WTC11 (cell line): ENCODE measurements around the gene MZF1. TPM values are rescaled to one million over a fixed set of nuclear protein-coding genes. Genes with fewer than 3 reads are reported as not detected.
A peak's percentile ranks its signal among the peaks of the same experiment; 100 is the strongest.

Experiments used
- ATAC-seq: fragments of 200-7000 bp; cut with Tn5 transposase; 2 replicates; pipeline ENCODE4 v1.10.0; 2021; ENCODE audit warnings: mild to moderate bottlenecking, moderate library complexity
- CTCF ChIA-PET: fragments of 300-600 bp; sonication (Branson Sonifier 250); formaldehyde crosslinking; loops from one replicate; lab custom pipeline; 2021; ENCODE audit warnings: antibody characterized with exemption; lab: Charles Lee
- POLR2A ChIA-PET: fragments of 350-600 bp; sonication (Branson Sonifier 250); formaldehyde crosslinking; loops from one replicate; lab custom pipeline; 2021; ENCODE audit warnings: antibody characterized with exemption; lab: Charles Lee
- DNase-seq: peaks from one replicate; pipeline ENCODE4 v3.0.0; 2021; ENCODE audit warnings: low spot score
- H3K27ac Mint-ChIP-seq: 2 replicates; pipeline ENCODE4 v1.8.0; 2021; ENCODE audit warnings: mixed read lengths
- H3K27me3 Mint-ChIP-seq: 2 replicates; pipeline ENCODE4 v1.8.0; 2021; ENCODE audit warnings: low read depth, mild to moderate bottlenecking, moderate library complexity, mixed read lengths
- H3K36me3 Mint-ChIP-seq: 2 replicates; pipeline ENCODE4 v1.8.0; 2021; ENCODE audit warnings: mixed read lengths
- H3K4me1 Mint-ChIP-seq: 2 replicates; pipeline ENCODE4 v1.8.0; 2022; ENCODE audit warnings: mixed read lengths
- H3K4me3 Mint-ChIP-seq: 2 replicates; pipeline ENCODE4 v1.8.0; 2021; ENCODE audit warnings: mild to moderate bottlenecking, moderate library complexity, mixed read lengths
- H3K9me3 Mint-ChIP-seq: 2 replicates; pipeline ENCODE4 v1.8.0; 2021; ENCODE audit warnings: mixed read lengths
- CREB1 ChIP-seq: sonication (generic); formaldehyde crosslinking; IDR thresholded peaks from 2 replicates; pipeline ENCODE4 v1.8.0; 2023; ENCODE audit warnings: mild to moderate bottlenecking, missing genetic modification reagents
- ELF4 ChIP-seq: sonication (generic); formaldehyde crosslinking; IDR thresholded peaks from 2 replicates; pipeline ENCODE4 v1.8.1; 2022; ENCODE audit warnings: low read depth, mild to moderate bottlenecking, moderate library complexity, missing genetic modification reagents
- EMX1 ChIP-seq: fragments of 250-450 bp; sonication (Bioruptor Pico); IDR thresholded peaks from 2 replicates; pipeline ENCODE4 v1.8.0; 2021; ENCODE audit warnings: mild to moderate bottlenecking
- ETV6 ChIP-seq: sonication (generic); formaldehyde crosslinking; IDR thresholded peaks from 2 replicates; pipeline ENCODE4 v1.8.1; 2022; ENCODE audit warnings: mild to moderate bottlenecking, missing genetic modification reagents
- FOXP1 ChIP-seq: sonication (generic); formaldehyde crosslinking; IDR thresholded peaks from 2 replicates; pipeline ENCODE4 v1.8.0; 2022; ENCODE audit warnings: missing genetic modification reagents, mild to moderate bottlenecking, moderate library complexity, borderline replicate concordance
- GABPB1 ChIP-seq: sonication (generic); formaldehyde crosslinking; IDR thresholded peaks from 2 replicates; pipeline ENCODE4 v1.8.1; 2023; ENCODE audit warnings: mild to moderate bottlenecking, missing genetic modification reagents
- GRHL2 ChIP-seq: fragments of 250-450 bp; sonication (Bioruptor Pico); IDR thresholded peaks from 2 replicates; pipeline ENCODE4 v1.8.0; 2022; ENCODE audit warnings: mild to moderate bottlenecking, moderate library complexity; ENCODE audit not compliant: insufficient replicate concordance, severe bottlenecking
- KAT7 ChIP-seq: sonication (generic); formaldehyde crosslinking; IDR thresholded peaks from 2 replicates; pipeline ENCODE4 v1.8.1; 2023; ENCODE audit warnings: missing genetic modification reagents, mild to moderate bottlenecking, borderline replicate concordance
- NFE2L1 ChIP-seq: sonication (generic); formaldehyde crosslinking; IDR thresholded peaks from 2 replicates; pipeline ENCODE4 v1.8.1; 2023; ENCODE audit warnings: missing genetic modification reagents
- NR3C1 ChIP-seq: sonication (generic); formaldehyde crosslinking; conservative IDR thresholded peaks from 2 replicates; pipeline ENCODE4 v1.8.1; 2023; ENCODE audit warnings: low read depth, mild to moderate bottlenecking, missing genetic modification reagents
- OVOL2 ChIP-seq: fragments of 250-450 bp; sonication (Bioruptor Pico); IDR thresholded peaks from 2 replicates; pipeline ENCODE4 v1.9.0; 2021; ENCODE audit warnings: mild to moderate bottlenecking, borderline replicate concordance
- SMAD3 ChIP-seq: sonication (generic); formaldehyde crosslinking; IDR thresholded peaks from 2 replicates; pipeline ENCODE4 v1.8.0; 2022; ENCODE audit warnings: missing genetic modification reagents, mild to moderate bottlenecking, borderline replicate concordance
- SMAD4 ChIP-seq: sonication (generic); formaldehyde crosslinking; IDR thresholded peaks from 2 replicates; pipeline ENCODE4 v1.8.0; 2022; ENCODE audit warnings: mild to moderate bottlenecking, missing genetic modification reagents
- SOX15 ChIP-seq: fragments of 250-450 bp; sonication (Bioruptor Pico); IDR thresholded peaks from 2 replicates; pipeline ENCODE4 v1.9.0; 2021; ENCODE audit warnings: mild to moderate bottlenecking
- TEAD1 ChIP-seq: sonication (generic); formaldehyde crosslinking; IDR thresholded peaks from 2 replicates; pipeline ENCODE4 v1.8.0; 2022; ENCODE audit warnings: mild to moderate bottlenecking, missing genetic modification reagents
- ZNF263 ChIP-seq: sonication (generic); formaldehyde crosslinking; IDR thresholded peaks from 2 replicates; pipeline ENCODE4 v1.8.1; 2022; ENCODE audit warnings: low read depth, mild to moderate bottlenecking, moderate library complexity, missing genetic modification reagents
- ZNF671 ChIP-seq: fragments of 250-450 bp; sonication (Bioruptor Pico); IDR thresholded peaks from 2 replicates; pipeline ENCODE4 v1.8.0; 2021; ENCODE audit warnings: mild to moderate bottlenecking
- total RNA-seq: library from RNA; stranded (reverse); gene quantifications from 3 replicates; pipeline ENCODE4 v1.2.3, GENCODE V29; 2021
- TF ChIP-seq, protein P1 (sequence below): fragments of 250-450 bp; sonication (Bioruptor Pico); conservative IDR thresholded peaks from 2 replicates; pipeline ENCODE4 v1.9.0; 2021; ENCODE audit warnings: mild to moderate bottlenecking
- TF ChIP-seq, protein P2 (sequence below): sonication (generic); formaldehyde crosslinking; IDR thresholded peaks from 2 replicates; pipeline ENCODE4 v1.8.1; 2023; ENCODE audit warnings: mild to moderate bottlenecking, missing genetic modification reagents, moderate library complexity
- TF ChIP-seq, protein P3 (sequence below): sonication (generic); formaldehyde crosslinking; IDR thresholded peaks from 2 replicates; pipeline ENCODE4 v1.8.1; 2022; ENCODE audit warnings: low read depth, mild to moderate bottlenecking, moderate library complexity, missing genetic modification reagents, borderline replicate concordance
- TF ChIP-seq, protein P4 (sequence below): sonication (generic); formaldehyde crosslinking; conservative IDR thresholded peaks from 2 replicates; pipeline ENCODE4 v1.8.1; 2022; ENCODE audit warnings: mild to moderate bottlenecking, missing genetic modification reagents
- TF ChIP-seq, protein P5 (sequence below): sonication (generic); formaldehyde crosslinking; IDR thresholded peaks from 2 replicates; pipeline ENCODE4 v1.8.0; 2022; ENCODE audit warnings: mild to moderate bottlenecking, missing genetic modification reagents

Gene MZF1
- total RNA-seq, 1 experiment from 2014 or later = 22.2 TPM

DNA sequence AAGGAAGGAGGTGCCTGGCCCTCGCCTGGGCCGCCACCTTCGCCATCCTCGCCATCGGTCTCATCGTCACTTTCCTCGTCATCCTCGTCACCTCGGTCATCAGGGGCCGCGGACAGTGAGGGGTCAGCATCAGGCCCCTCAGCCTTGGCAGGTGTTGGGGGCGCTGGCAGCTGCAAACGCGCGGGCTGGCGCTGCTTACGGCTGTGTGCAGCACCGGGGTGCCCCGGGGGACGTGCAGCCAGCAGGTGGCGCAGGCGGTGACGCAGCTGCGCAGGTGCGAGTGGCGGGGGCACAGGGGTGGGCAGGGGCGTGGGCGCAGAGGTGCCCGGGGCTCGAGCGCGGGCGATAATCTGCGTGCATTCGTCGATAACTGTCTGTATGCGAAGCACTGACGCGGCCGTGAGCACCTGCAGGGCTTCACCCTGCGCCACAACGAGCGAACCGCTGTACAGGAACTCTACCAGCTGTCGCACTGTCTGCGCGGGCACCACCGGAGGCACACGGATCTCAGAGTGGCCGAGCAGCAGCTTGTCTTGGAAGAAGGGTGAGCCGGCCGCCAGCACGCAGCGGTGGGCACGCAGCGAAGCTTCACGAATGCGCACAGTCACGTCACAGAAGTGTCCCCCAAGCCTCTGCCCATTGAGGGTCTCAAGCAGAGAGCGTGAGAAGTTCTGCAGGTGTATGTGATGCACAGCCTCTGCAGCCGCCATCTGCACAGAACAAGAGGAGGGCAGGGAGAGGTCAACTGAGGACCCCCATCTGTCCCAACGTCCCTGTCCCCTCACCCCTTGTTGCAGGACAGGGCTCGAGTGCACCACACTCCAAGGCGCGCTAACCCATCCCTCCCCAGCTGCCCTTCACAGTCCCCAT lies 55.9 kb downstream of the MZF1 start (continued):
- no peak for TF ChIP-seq ETV6 (CRISPR knock-in tag)
- TF ChIP-seq, protein P1, sequence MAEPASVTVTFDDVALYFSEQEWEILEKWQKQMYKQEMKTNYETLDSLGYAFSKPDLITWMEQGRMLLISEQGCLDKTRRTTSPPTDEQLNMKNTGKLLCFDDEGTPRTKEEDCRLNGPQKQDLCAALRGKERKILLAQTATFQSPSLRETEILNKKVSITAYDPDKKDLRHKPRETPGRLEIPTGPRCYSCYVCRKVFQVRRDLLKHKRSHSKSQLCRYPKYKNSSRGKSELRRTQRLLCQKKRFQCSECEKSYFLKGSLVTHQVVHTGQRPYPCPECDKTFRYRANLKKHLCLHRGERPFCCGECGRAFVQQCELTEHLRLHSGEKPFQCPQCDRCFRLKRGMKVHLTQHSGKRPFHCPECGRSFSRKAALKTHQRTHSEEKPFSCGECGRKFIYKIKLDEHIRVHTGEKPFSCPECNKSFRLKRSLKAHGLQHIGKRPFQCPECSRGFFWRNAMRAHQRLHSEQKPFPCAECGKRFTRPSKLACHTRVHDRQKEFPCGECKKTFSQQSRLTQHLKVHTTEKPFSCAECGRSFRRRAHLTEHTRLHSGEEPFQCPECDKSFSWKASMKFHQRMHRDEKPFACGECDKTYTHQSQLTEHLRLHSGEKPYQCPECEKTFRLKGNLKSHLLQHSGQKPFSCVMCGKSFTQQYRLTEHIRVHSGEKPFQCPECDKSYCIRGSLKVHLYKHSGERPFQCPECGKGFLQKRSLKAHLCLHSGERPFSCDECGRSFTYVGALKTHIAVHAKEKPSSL (CRISPR knock-in tag) = no peak

DNA sequence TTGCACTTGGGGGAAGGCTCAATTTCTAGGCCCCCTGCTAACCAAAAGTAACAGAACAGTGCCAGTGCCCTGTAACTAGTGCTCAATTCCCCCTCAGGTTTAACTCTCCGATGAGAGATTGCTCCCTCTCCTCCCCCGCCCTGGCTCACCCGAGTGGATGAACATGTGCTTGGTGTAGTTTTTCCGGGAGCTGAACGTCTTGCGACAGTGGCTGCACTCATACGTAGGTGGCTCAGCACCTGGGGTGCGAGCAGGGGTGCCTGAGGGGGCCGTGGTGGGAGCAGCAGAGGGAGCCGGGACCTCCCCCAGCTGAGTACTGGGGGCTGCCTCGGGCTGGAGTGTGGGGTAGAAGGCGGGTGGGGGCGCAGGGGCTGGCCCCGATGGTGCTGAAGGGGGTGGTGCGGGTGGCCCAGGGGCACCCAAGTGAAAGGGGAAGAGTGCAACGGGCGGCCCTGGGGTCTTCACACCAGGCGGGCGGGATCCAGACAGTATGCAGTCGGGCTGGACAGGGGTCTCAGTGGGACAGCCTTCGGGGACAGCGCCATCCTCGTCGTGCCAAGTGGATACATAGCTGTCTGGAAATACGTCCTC lies 56.8 kb downstream of the MZF1 start:
- Mint-ChIP-seq H3K4me3 (peak overlapping the region; percentile 75; the same call in 1 of the 2 replicates), H3K9me3 (no peaks in the 10 kb centered on the region), H3K36me3 (peaks cover 5% of the 10 kb centered on the region), H3K4me1 (peaks cover 40% of the 10 kb centered on the region), H3K27me3 (peaks cover 5% of the 10 kb centered on the region), H3K27ac (no peak overlapping the region)
- no peak for DNase-seq
- TF ChIP-seq ZNF671 (CRISPR knock-in tag) = no peak
- TF ChIP-seq, protein P2, sequence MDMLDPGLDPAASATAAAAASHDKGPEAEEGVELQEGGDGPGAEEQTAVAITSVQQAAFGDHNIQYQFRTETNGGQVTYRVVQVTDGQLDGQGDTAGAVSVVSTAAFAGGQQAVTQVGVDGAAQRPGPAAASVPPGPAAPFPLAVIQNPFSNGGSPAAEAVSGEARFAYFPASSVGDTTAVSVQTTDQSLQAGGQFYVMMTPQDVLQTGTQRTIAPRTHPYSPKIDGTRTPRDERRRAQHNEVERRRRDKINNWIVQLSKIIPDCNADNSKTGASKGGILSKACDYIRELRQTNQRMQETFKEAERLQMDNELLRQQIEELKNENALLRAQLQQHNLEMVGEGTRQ (CRISPR knock-in tag) = no peak
- TF ChIP-seq SMAD4 (CRISPR knock-in tag) = no peak
- TF ChIP-seq, protein P3, sequence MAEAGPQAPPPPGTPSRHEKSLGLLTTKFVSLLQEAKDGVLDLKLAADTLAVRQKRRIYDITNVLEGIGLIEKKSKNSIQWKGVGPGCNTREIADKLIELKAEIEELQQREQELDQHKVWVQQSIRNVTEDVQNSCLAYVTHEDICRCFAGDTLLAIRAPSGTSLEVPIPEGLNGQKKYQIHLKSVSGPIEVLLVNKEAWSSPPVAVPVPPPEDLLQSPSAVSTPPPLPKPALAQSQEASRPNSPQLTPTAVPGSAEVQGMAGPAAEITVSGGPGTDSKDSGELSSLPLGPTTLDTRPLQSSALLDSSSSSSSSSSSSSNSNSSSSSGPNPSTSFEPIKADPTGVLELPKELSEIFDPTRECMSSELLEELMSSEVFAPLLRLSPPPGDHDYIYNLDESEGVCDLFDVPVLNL = no peak
- TF ChIP-seq TEAD1 (CRISPR knock-in tag) = no peak
- no peak for TF ChIP-seq ELF4
- TF ChIP-seq OVOL2 (CRISPR knock-in tag) = no peak
- no peak for TF ChIP-seq GABPB1 (CRISPR knock-in tag)
- no peak for TF ChIP-seq KAT7
- TF ChIP-seq SOX15 (CRISPR knock-in tag) = no peak
- TF ChIP-seq ZNF263 (CRISPR knock-in tag) = no peak
- no peak for ATAC-seq
- ChIA-PET CTCF (interaction anchor here (1.1 to 6.5 kb wide), 5 partner anchors 22 to 65 kb away, joined by 3 to 60 read pairs (median 20); partner anchors contain the start of gene TRIM28), POLR2A (no interaction called here)

DNA sequence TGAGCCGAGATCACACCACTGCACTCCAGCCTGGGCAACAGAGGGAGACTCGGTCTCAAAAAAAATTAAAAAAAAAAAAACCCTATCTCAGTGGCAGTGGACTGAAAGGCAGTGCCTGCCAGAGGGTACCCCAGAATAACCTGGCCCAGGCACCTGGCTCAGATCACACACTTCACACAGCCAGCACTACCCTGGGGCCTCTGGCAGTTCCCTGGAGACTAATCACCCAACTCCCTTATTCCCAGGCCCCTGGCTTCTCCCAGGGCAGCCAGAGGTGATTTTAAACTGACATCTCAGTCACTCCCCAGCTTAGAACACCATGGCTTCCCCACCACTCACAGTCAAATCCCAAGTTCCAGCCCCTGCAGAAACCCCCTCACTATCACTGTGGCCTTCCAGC lies 57.9 kb downstream of the MZF1 start:
- ChIA-PET POLR2A (no interaction called here), CTCF (interaction anchor here (1.9 to 6.5 kb wide), 3 partner anchors 30 to 168 kb away, joined by 7 to 60 read pairs (median 33); partner anchors contain the start of gene TRIM28)
- peaks cover 6% of the 10 kb centered on the region for H3K27me3 Mint-ChIP-seq
- no peaks in the 10 kb centered on the region for H3K9me3 Mint-ChIP-seq
- no peak for ATAC-seq
- H3K4me1 Mint-ChIP-seq = peaks cover 34% of the 10 kb centered on the region
- peak overlapping the region; percentile 65 for H3K27ac Mint-ChIP-seq
- peak overlapping the region; percentile 75 for H3K4me3 Mint-ChIP-seq
- no peak for DNase-seq
- H3K36me3 Mint-ChIP-seq = peaks cover 5% of the 10 kb centered on the region
- TF ChIP-seq SMAD3 (CRISPR knock-in tag) = no peak
- no peak for TF ChIP-seq CREB1
- TF ChIP-seq EMX1 (CRISPR knock-in tag) = no peak
- no peak for TF ChIP-seq GRHL2
- no peak for TF ChIP-seq KAT7
- TF ChIP-seq FOXP1 (CRISPR knock-in tag) = no peak
- TF ChIP-seq, protein P3 = no peak
- TF ChIP-seq, protein P4, sequence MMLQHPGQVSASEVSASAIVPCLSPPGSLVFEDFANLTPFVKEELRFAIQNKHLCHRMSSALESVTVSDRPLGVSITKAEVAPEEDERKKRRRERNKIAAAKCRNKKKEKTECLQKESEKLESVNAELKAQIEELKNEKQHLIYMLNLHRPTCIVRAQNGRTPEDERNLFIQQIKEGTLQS (CRISPR knock-in tag) = no peak
- TF ChIP-seq, protein P1 (CRISPR knock-in tag) = no peak
- TF ChIP-seq NR3C1 = no peak
- TF ChIP-seq, protein P5, sequence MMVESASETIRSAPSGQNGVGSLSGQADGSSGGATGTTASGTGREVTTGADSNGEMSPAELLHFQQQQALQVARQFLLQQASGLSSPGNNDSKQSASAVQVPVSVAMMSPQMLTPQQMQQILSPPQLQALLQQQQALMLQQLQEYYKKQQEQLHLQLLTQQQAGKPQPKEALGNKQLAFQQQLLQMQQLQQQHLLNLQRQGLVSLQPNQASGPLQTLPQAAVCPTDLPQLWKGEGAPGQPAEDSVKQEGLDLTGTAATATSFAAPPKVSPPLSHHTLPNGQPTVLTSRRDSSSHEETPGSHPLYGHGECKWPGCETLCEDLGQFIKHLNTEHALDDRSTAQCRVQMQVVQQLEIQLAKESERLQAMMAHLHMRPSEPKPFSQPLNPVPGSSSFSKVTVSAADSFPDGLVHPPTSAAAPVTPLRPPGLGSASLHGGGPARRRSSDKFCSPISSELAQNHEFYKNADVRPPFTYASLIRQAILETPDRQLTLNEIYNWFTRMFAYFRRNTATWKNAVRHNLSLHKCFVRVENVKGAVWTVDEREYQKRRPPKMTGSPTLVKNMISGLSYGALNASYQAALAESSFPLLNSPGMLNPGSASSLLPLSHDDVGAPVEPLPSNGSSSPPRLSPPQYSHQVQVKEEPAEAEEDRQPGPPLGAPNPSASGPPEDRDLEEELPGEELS (CRISPR knock-in tag) = no peak
- TF ChIP-seq NFE2L1 = no peak
